ENCODE results near the gene U2SURP. TPM values are rescaled to one million over a fixed set of nuclear protein-coding genes. Genes with fewer than 3 reads are reported as not detected.
A peak's percentile ranks its signal among the peaks of the same experiment; 100 is the strongest.
"Not testable (repeated sequence)": the region's sequence is repeated elsewhere in the genome, so short reads cannot be mapped to it uniquely, and the experiment has no call there.

The U2SURP gene
- total RNA-seq, 1 experiment from 2014 or later: 84.7 TPM

- no peak for DNase-seq (ENCODE audit: low read depth)
Measured at GRCh38 chr3:143014921-143015320, 13.6 kb downstream of the U2SURP start.

- peak; percentile 12 for DNase-seq (ENCODE audit: low read depth)
Measured at GRCh38 chr3:143016321-143016972, 15.1 kb downstream of the U2SURP start.

- DNase-seq (ENCODE audit: low read depth): no peak
Measured at GRCh38 chr3:143024351-143024960, 23.1 kb downstream of the U2SURP start.

- DNase-seq (ENCODE audit: low read depth): no peak
Measured at GRCh38 chr3:143031327-143031726, 30.0 kb downstream of the U2SURP start.

- not testable (repeated sequence) for DNase-seq (ENCODE audit: low read depth)
Measured at GRCh38 chr3:143031796-143032387, 30.5 kb downstream of the U2SURP start.

DNA sequence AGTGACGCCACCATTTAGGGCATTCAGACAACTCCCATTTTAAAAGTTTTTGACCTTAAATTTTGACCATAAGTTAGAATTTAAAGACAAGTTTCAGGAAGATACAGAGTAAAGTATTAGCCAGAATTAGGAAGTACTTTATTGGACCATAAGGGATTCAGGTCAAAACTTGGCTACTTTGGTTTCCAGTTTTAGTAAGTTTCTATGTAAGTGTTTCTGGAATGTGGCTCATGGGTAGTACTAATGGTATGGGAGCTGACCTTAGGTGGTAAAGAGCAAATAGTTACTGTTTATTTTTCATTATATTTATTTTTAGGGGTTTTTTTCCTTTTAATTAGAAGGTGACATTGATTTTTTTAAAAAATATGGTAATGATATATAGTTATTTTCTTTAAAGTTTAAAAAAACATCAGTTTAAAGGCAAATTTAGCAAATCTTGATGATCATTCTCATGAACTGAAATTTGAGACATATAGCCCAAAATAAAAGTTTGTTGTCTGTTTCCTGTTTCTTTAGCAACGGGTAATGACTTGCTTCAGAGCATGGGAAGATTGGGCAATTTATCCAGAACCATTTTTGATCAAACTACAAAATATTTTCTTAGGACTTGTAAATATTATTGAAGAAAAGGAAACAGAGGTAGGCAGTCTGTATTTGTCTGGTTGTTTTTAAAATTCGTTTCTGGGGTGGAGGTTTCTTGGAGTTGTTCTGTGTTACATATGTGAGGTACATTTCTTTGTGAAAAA is 34.3 kb downstream of the U2SURP start:
- peak; percentile 3 for DNase-seq (ENCODE audit: low read depth)

DNA sequence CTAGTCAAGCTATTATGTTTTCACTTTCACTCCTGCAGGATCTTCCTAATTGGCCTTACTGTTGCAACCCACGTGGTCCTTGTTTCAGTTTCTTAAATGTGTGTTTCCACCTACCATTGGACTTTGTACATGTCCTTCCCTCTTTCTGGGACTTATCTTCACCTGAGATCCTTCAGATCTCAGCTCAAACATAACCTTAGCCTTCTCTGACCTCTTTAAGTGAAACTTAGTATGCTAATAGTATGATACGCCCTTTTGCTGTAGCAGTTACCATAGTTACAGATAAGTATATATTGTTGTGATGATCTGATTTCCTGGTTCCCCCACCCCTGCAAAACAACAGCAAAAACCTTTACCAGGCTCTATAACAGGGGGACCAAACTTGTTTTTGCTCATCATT is 35.2 kb downstream of the U2SURP start:
- no peak for DNase-seq (ENCODE audit: low read depth)

DNA sequence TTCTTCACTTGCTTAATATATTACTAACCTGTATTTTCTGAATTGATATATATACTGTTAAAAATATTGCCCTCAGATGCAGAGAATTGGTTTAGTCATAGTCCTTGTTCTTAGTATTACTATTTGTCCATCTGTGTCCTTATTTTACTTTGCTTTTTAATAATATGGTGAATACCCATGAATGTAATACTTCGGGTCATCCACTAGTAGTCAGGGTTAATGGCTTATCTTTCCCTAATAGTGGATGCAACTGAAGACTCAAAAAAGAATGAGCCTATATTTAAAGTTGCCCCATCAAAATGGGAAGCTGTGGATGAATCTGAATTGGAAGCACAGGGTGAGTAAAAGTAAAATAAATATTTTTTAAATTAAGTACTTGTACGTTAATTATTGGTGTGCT is 36.5 kb downstream of the U2SURP start:
- no peak for DNase-seq (ENCODE audit: low read depth)

- DNase-seq (ENCODE audit: low read depth): peak; percentile 20
Measured at GRCh38 chr3:143040261-143040879, 39.0 kb downstream of the U2SURP start.

DNA sequence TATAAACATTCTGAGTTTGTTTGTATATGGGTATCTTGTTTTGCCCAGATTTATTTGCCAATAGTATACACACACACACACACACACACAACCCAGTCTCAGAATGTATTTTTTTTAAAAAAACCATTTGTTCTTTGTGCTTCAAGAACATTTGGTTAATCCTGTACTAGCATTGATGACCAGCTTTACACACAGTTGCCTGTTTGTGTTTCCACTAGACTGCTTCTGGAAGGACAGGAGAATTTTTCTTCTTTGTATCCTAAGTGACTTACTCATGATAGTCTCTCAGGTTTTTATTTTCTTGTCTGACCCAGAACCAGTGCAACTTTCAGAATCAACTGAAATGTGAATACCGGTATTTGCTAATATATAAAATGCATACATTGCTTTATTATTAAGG is 40.5 kb downstream of the U2SURP start:
- no peak for DNase-seq (ENCODE audit: low read depth)

DNA sequence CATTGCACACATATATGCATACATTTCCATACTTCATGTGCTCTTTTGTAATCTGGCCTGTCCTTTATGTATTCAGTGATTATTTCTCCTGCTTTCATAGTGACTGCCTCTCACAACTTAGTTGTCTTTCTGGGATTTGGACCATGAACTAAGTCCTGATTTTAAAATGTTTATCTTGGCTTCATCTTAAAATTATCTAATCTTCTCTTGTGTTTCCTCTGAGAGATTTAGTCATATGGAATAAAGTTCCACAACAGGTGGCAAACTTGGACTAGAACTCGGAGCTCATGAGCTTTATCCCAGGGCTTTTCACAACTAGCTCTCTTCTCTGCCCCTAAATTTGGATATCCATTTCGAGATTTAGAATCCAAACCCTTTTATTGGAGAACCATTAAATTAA is 44.3 kb downstream of the U2SURP start:
- DNase-seq (ENCODE audit: low read depth): no peak

- DNase-seq (ENCODE audit: low read depth): not testable (repeated sequence)
Measured at GRCh38 chr3:143046075-143046474, 44.7 kb downstream of the U2SURP start.

- no peak for DNase-seq (ENCODE audit: low read depth)
Measured at GRCh38 chr3:143054011-143054410, 52.6 kb downstream of the U2SURP start.

DNA sequence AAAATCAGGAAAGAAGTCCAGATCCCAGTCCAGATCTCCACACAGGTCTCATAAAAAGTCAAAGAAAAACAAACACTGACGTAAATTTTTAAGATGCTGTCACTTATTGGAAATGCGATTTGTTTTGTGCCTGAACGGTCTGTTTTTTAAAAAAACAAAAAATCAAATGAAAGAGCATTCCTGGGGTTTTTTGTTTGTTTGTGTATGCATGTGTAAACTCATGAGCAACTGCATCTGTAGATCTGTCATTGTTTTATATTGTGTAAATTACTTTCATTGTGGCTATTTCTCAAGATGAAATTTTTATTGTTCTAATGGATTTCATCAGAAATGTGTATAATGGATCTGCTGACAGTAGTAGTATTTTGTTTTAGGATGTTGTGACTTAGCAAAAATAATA is 55.0 kb downstream of the U2SURP start:
- DNase-seq (ENCODE audit: low read depth): no peak

DNA sequence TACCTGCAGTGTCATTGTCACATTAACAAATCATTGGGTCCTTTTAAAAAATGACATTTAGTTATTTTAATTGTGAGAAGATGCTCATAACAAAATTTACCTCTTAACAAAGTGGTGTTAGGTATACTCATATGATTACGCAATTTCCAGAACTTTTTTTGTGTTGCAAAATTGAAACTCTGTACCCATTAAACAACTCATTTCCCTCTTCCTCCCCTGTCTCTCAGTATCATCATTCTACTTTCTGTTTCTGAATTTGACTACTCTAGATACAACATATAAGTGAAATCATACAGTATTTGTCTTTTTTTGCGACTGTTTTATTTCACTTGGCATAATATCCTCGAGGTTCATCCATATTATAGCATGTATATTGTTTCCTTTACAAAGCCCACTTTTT is 59.5 kb downstream of the U2SURP start:
- DNase-seq (ENCODE audit: low read depth): no peak

- no peak for DNase-seq (ENCODE audit: low read depth)
Measured at GRCh38 chr3:143063018-143063417, 61.6 kb downstream of the U2SURP start.

- no peak for DNase-seq (ENCODE audit: low read depth)
Measured at GRCh38 chr3:143064777-143065176, 63.4 kb downstream of the U2SURP start.

GRCh38 chr3:143065364-143065763 is 64.0 kb downstream of the U2SURP start:
- DNase-seq (ENCODE audit: low read depth): no peak

- no peak for DNase-seq (ENCODE audit: low read depth)
Measured at GRCh38 chr3:143066033-143066432, 64.7 kb downstream of the U2SURP start.

GRCh38 chr3:143067201-143067600 is 65.8 kb downstream of the U2SURP start:
- no peak for DNase-seq (ENCODE audit: low read depth)

DNA sequence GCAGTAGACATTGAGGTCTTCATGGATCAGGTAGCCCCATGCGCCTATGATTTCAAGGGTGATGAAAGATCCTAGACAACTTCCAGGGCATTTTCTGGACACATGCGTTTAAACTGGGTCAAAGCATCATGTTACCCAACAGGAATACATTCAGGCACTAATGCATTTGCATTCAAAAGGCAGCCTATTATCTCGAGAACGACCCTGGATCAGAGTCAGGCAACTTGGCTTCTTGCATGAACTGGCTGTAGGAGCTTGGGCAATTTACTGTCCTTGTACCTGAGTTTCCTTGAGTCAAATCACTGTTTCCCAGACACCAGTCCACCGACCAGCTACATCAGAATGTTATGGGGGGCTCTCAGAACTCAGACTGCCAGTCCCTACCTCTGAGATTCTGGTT is 66.7 kb downstream of the U2SURP start:
- DNase-seq (ENCODE audit: low read depth): no peak

GRCh38 chr3:143070977-143071551 is 69.7 kb downstream of the U2SURP start:
- peak; percentile 31 for DNase-seq (ENCODE audit: low read depth)

Data from RPMI7951 (cell line).